Breast epithelium (tissue), 3 donors: ENCODE measurements around the gene PTGR3.

Experiments
- CTCF ChIP-seq, 3 donors: fragments of 450-650 bp; IDR thresholded peaks; one replicate each; pipeline ENCODE4 v1.5.1; 2016 to 2017; ENCODE audit warnings: antibody characterized with exemption in 3 of 3, mild to moderate bottlenecking in 3 of 3, moderate library complexity in 3 of 3
- POLR2A ChIP-seq: fragments of 450-650 bp; IDR thresholded peaks from one replicate; pipeline ENCODE4 v1.6.1; 2016; ENCODE audit warnings: antibody characterized with exemption, mild to moderate bottlenecking, moderate library complexity

- no peak for TF ChIP-seq CTCF (IDR thresholded peaks at IDR 0.05)
- no peak for TF ChIP-seq POLR2A
Observed at GRCh38 chr18:75213611-75214331, 4.8 kb upstream of the PTGR3 start.
